Measurements from ENCODE around the gene ANKRD10. TPM values are rescaled to one million over a fixed set of nuclear protein-coding genes. Genes with fewer than 3 reads are reported as not detected.

Gene ANKRD10
- total and polyA plus RNA-seq, 10 of the 15 experiments (the other 5 are each of a cell fraction or from before 2014, with no cell fraction given) = 47.1 to 199 (median 97.2) TPM

DNA sequence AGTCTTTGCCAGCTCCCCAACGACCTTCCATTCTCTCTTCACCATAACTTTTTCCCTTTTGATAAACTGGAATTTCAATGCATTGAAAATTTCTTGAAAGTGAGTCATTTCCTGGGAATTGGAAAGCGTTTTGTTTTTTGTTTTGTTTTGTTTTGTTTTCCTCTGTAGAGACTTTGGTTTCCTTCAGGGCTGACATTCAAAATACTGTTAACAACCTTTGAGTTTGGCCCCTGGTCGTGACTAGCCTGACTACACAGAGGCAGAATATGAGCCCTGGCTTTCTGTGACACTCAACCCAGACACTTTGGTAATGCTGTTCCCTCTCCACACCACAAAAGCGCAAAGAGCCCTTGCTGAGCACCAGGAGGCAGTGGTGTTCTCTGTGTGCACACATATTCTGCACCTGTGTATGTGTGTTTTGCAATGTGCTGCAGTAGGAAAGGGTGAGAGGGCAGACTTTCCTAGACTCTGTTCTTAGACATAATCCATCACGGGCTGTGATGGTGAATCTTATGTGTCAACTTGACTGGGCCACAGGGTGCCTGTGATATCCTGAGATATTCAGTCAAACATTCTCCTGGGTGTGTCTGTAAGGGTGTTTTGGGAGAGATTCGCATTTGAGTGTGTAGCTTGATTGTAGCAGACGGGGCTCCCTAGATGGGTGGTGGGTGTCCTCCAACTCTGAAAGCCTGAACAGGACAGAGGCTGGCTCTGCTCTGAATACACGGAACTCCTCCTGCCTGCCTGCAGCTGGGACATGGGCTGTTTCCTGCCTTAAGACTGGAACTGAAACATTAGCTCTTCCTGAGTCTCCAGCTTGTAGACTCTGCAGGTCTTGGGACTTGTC is 29.5 kb upstream of the ANKRD10 start:
- Histone ChIP-seq H3K9me3 (replicated peaks; ENCODE audit: control insufficient read depth, insufficient read depth, low read length) (no peaks in the 10 kb centered on the region; the same call in 1 of the 3 replicates), H3K4me3 (no peak overlapping the region), H4K20me1 (ENCODE audit: control insufficient read depth, insufficient read depth) (no peaks in the 10 kb centered on the region), H3K27ac (ENCODE audit: control insufficient read depth, insufficient read depth) (no peak overlapping the region), H3K27me3 (replicated peaks in 1 of 2; ENCODE audit: control insufficient read depth in 2 of 2, insufficient read depth in 2 of 2, low read length in 1 of 2) (no peaks in the 10 kb centered on the region), H3K79me2 (ENCODE audit: control insufficient read depth, insufficient read depth, low read length) (no peaks in the 10 kb centered on the region), H3K4me1 (ENCODE audit: control insufficient read depth, insufficient read depth, low read length) (peaks cover 8% of the 10 kb centered on the region; the same call in 1 of the 2 replicates), H3K9ac (ENCODE audit: control insufficient read depth, insufficient read depth, low read length) (no peak overlapping the region), H3K4me2 (ENCODE audit: control insufficient read depth, insufficient read depth) (no peak overlapping the region), H3K36me3 (ENCODE audit: control insufficient read depth in 2 of 2, insufficient read depth in 2 of 2, low read length in 1 of 2) (no peaks in the 10 kb centered on the region), H2AFZ (ENCODE audit: control insufficient read depth, low read depth, low read length) (no peak overlapping the region)
- DNase-seq (ENCODE audit: low read depth, low spot score) (no peak), ATAC-seq (peak; percentile 86), FAIRE-seq (peak; percentile 57)
- SMC1A ChIA-PET (ENCODE audit: uncharacterized antibody, unreplicated experiment) = interaction anchor here (0.7 to 3.1 kb wide), 12 partner anchors 18 to 271 kb away, joined by 3 to 28 read pairs (median 4); partner anchors contain the start of gene ANKRD10
- 45% methylated on average over 8 of the region's 8 CpGs for WGBS (ENCODE audit: insufficient coverage, insufficient replicate concordance, low lambda C conversion rate, missing lambda C conversion rate)
- BruUV-seq (replicated peaks) = no TSS peak
- in situ Hi-C loops (cut with MboI) (no loop called here), intact Hi-C loops (cut with micrococcal nuclease; ENCODE audit: unreplicated experiment) (loop anchor here (1.0 kb wide), 1 partner anchor 106 kb away; no protein-coding TSS in a partner anchor)
- RAD21 ChIA-PET (ENCODE audit: unreplicated experiment) = interaction anchor here (0.8 to 4.6 kb wide), 9 partner anchors 17 to 123 kb away, joined by 3 to 40 read pairs (median 4); partner anchors contain the start of gene ANKRD10
- POLR2A ChIA-PET = no interaction called here
- CTCF ChIA-PET = interaction anchor here (0.7 to 3.2 kb wide), 14 partner anchors 11 to 272 kb away, joined by 3 to 33 read pairs (median 4); partner anchors contain the start of gene ANKRD10
- TF ChIP-seq SREBF1 (IDR thresholded peaks at IDR 0.05; ENCODE audit: low read length) = no peak
- no peak for TF ChIP-seq BRCA1 (IDR thresholded peaks at IDR 0.05; ENCODE audit: low read depth, low read length)
- no peak for TF ChIP-seq EGR1 (IDR thresholded peaks at IDR 0.05; ENCODE audit: borderline replicate concordance in 1 of 2, low read depth in 2 of 2, low read length in 2 of 2)
- TF ChIP-seq SMARCA5 (IDR thresholded peaks at IDR 0.05) = 0 out of 2 replicates have a peak, but pooled peaks have one; percentile 32
- TF ChIP-seq TAF1 (IDR thresholded peaks at IDR 0.05; ENCODE audit: borderline replicate concordance, low read depth, low read length) = no peak
- no peak for TF ChIP-seq ZNF24 (IDR thresholded peaks at IDR 0.05)
- TF ChIP-seq RAD21 (IDR thresholded peaks at IDR 0.05; ENCODE audit: insufficient read depth, low read depth, low read length) = peak; percentile 92
- TF ChIP-seq, protein P1, sequence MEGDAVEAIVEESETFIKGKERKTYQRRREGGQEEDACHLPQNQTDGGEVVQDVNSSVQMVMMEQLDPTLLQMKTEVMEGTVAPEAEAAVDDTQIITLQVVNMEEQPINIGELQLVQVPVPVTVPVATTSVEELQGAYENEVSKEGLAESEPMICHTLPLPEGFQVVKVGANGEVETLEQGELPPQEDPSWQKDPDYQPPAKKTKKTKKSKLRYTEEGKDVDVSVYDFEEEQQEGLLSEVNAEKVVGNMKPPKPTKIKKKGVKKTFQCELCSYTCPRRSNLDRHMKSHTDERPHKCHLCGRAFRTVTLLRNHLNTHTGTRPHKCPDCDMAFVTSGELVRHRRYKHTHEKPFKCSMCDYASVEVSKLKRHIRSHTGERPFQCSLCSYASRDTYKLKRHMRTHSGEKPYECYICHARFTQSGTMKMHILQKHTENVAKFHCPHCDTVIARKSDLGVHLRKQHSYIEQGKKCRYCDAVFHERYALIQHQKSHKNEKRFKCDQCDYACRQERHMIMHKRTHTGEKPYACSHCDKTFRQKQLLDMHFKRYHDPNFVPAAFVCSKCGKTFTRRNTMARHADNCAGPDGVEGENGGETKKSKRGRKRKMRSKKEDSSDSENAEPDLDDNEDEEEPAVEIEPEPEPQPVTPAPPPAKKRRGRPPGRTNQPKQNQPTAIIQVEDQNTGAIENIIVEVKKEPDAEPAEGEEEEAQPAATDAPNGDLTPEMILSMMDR (IDR thresholded peaks at IDR 0.05 in 2 of 3, conservative IDR thresholded peaks at IDR 0.05 in 1 of 3; ENCODE audit: control insufficient read depth in 2 of 3, extremely low read depth in 1 of 3, insufficient read depth in 1 of 3, low read depth in 3 of 3, low read length in 3 of 3) = peak; percentile 48 to 66 (median 63); a peak in 5 of 6 replicates
- no peak for TF ChIP-seq WRNIP1 (IDR thresholded peaks at IDR 0.05; ENCODE audit: borderline replicate concordance, low read depth, low read length)
- TF ChIP-seq RUNX3 (IDR thresholded peaks at IDR 0.05; ENCODE audit: low read length) = peak; percentile 79
- no peak for TF ChIP-seq ZBED1 (IDR thresholded peaks at IDR 0.05; ENCODE audit: borderline replicate concordance)
- TF ChIP-seq ZNF217 (IDR thresholded peaks at IDR 0.05) = no peak
- no peak for TF ChIP-seq BMI1 (IDR thresholded peaks at IDR 0.05; ENCODE audit: borderline replicate concordance)
- no peak for TF ChIP-seq ESRRA (IDR thresholded peaks at IDR 0.05; ENCODE audit: low read length)
- no peak for TF ChIP-seq NR2F1 (conservative IDR thresholded peaks at IDR 0.05)
- TF ChIP-seq CBFB (IDR thresholded peaks at IDR 0.05; ENCODE audit: low read depth) = 0 out of 2 replicates have a peak, but pooled peaks have one; percentile 29
- TF ChIP-seq, protein P2, sequence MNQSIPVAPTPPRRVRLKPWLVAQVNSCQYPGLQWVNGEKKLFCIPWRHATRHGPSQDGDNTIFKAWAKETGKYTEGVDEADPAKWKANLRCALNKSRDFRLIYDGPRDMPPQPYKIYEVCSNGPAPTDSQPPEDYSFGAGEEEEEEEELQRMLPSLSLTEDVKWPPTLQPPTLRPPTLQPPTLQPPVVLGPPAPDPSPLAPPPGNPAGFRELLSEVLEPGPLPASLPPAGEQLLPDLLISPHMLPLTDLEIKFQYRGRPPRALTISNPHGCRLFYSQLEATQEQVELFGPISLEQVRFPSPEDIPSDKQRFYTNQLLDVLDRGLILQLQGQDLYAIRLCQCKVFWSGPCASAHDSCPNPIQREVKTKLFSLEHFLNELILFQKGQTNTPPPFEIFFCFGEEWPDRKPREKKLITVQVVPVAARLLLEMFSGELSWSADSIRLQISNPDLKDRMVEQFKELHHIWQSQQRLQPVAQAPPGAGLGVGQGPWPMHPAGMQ (IDR thresholded peaks at IDR 0.05; ENCODE audit: borderline replicate concordance) = no peak
- TF ChIP-seq, protein P3, sequence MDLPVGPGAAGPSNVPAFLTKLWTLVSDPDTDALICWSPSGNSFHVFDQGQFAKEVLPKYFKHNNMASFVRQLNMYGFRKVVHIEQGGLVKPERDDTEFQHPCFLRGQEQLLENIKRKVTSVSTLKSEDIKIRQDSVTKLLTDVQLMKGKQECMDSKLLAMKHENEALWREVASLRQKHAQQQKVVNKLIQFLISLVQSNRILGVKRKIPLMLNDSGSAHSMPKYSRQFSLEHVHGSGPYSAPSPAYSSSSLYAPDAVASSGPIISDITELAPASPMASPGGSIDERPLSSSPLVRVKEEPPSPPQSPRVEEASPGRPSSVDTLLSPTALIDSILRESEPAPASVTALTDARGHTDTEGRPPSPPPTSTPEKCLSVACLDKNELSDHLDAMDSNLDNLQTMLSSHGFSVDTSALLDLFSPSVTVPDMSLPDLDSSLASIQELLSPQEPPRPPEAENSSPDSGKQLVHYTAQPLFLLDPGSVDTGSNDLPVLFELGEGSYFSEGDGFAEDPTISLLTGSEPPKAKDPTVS (IDR thresholded peaks at IDR 0.05; ENCODE audit: low read depth, low read length) = no peak
- TF ChIP-seq KLF5 (IDR thresholded peaks at IDR 0.05; ENCODE audit: partially characterized antibody) = no peak
- no peak for TF ChIP-seq BHLHE40 (IDR thresholded peaks at IDR 0.05; ENCODE audit: borderline replicate concordance in 1 of 2, low read depth in 2 of 2, low read length in 1 of 2)
